ENCODE data around the gene METTL21A.

Gene METTL21A

DNA sequence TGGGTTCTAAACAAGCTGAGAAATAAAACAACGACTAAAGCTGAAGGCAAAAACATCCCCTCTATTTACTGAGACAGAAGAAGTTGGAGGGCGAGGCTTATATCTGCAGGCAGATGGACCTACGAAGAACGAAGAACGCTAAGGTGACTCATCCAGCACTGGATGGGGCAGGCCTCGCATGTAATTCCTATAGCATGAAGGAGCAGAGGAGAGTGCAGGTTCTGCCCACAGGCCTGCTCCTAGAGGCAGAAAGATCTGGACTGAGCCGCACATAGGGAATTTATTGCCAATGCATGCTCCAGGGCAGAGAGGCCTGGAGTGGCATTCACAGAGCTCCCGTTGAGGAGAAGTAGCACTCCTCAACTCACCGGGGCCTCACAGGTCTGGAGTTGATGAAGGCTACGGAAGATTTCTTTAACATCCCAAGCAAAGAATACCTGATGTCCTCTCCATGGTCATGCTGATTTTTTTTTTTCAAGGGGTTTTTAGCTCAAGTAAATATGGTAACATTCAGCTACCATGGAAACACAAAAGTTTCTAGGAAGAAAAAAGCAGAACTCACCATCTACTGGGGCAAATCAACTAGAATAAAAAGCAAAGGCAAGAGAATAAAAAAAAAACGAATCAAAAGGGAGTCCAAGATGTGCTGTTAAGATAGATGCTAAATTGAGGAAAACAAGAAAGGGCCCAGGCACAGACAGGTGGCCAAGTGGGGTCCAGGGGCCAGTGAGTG is 10.4 kb upstream of the METTL21A start:
- Histone ChIP-seq H3K27me3 (ENCODE audit: control insufficient read depth, insufficient read depth, low read length) (no peaks in the 10 kb centered on the region), H3K9ac (no peak overlapping the region), H3K9me3 (ENCODE audit: control insufficient read depth, low read length) (no peaks in the 10 kb centered on the region), H3K4me2 (ENCODE audit: low read length) (no peak overlapping the region), H3K27ac (no peak overlapping the region), H3K4me1 (no peaks in the 10 kb centered on the region), H3K36me3 (ENCODE audit: control insufficient read depth, insufficient read depth, low read length) (no peaks in the 10 kb centered on the region), H2AFZ (no peak overlapping the region), H3K4me3 (ENCODE audit: low read depth, low read length) (no peak overlapping the region), H3K79me2 (no peaks in the 10 kb centered on the region)
- TF ChIP-seq, protein P1, sequence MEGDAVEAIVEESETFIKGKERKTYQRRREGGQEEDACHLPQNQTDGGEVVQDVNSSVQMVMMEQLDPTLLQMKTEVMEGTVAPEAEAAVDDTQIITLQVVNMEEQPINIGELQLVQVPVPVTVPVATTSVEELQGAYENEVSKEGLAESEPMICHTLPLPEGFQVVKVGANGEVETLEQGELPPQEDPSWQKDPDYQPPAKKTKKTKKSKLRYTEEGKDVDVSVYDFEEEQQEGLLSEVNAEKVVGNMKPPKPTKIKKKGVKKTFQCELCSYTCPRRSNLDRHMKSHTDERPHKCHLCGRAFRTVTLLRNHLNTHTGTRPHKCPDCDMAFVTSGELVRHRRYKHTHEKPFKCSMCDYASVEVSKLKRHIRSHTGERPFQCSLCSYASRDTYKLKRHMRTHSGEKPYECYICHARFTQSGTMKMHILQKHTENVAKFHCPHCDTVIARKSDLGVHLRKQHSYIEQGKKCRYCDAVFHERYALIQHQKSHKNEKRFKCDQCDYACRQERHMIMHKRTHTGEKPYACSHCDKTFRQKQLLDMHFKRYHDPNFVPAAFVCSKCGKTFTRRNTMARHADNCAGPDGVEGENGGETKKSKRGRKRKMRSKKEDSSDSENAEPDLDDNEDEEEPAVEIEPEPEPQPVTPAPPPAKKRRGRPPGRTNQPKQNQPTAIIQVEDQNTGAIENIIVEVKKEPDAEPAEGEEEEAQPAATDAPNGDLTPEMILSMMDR (IDR thresholded peaks at IDR 0.05), result no peak

DNA sequence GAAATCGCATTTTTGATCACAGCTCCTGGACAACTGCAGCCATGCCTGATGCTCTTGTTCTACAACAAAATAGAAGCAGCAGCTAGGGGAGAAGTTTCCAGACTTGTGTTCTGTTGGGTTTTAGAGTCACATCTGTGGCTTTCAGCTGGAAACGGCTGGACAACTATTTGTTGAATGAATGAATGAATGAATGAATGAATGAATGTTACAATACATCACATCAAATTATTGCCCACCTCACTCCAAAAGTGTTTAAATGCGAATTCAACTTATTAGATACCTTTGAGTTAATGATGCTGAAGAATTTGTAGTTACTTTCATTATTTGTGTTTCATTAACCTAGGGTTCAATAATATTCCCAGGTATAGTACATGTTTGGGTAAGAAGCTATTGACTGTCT is 8.5 kb upstream of the METTL21A start:
- Histone ChIP-seq H2AFZ (peak overlapping the region; percentile 5), H3K79me2 (no peaks in the 10 kb centered on the region)
- TF ChIP-seq, protein P1 (IDR thresholded peaks at IDR 0.05), result no peak

DNA sequence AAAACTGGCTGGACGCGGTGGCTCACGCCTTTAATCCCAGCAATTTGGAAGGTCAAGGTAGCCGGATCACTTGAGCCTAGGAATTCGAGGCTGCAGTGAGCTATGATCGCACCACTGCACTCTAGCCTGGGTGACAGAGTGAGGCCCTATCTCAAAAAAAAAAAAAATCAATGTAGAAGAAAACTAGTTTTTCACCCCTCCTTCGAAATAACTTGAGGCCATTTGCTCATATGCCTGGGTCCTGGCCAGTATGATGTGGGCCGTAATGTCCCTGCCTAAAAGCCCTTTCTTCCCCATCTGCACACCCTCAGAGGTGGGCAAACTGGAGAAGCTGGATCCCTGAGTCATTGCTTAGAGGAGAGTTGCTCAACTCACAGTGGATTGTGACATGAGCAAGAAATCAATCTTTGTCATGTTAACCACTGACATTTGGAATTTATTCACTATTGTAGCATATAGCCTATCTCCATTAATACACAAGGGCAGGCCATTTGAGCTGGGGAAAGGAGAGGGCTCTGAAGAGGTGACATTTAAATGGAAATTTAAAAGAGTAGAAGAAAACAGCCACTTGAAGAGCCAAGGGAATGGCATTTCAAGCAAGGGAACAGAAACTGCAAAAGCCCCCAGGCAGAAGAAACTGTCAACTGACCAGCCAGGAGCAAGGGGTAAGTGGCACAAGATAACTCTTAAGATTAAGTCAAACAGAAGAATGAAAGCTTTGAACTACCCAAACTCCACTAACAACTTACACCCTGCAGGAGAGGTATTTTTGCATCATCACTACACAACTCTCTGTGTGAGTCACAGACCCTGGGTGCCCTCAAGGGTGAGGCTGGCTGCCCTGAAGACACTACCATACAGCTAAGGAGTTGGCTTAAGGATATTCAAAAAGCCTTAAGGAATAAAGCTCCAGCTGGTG is 7.6 kb upstream of the METTL21A start:
- H3K4me1 ChIP-seq, result no peaks in the 10 kb centered on the region
- no peaks in the 10 kb centered on the region for H3K79me2 ChIP-seq
- no peak overlapping the region for H3K27ac ChIP-seq
- no peak overlapping the region for H3K4me3 ChIP-seq (ENCODE audit: low read depth, low read length)
- no peak overlapping the region for H3K4me2 ChIP-seq (ENCODE audit: low read length)
- H2AFZ ChIP-seq, result no peak overlapping the region
- no peaks in the 10 kb centered on the region for H3K36me3 ChIP-seq (ENCODE audit: control insufficient read depth, insufficient read depth, low read length)
- no peaks in the 10 kb centered on the region for H3K27me3 ChIP-seq (ENCODE audit: control insufficient read depth, insufficient read depth, low read length)
- no peaks in the 10 kb centered on the region for H3K9me3 ChIP-seq (ENCODE audit: control insufficient read depth, low read length)
- H3K9ac ChIP-seq, result no peak overlapping the region
- TF ChIP-seq, protein P1 (IDR thresholded peaks at IDR 0.05), result no peak

More for the DNA sequence above, 8.5 kb upstream of the METTL21A start:
- Histone ChIP-seq H3K4me3 (ENCODE audit: low read depth, low read length) (no peak overlapping the region), H3K9me3 (ENCODE audit: control insufficient read depth, low read length) (no peaks in the 10 kb centered on the region), H3K9ac (no peak overlapping the region), H3K36me3 (ENCODE audit: control insufficient read depth, insufficient read depth, low read length) (no peaks in the 10 kb centered on the region), H3K4me1 (no peaks in the 10 kb centered on the region), H3K4me2 (ENCODE audit: low read length) (no peak overlapping the region), H3K27me3 (ENCODE audit: control insufficient read depth, insufficient read depth, low read length) (no peaks in the 10 kb centered on the region), H3K27ac (no peak overlapping the region)

DNA sequence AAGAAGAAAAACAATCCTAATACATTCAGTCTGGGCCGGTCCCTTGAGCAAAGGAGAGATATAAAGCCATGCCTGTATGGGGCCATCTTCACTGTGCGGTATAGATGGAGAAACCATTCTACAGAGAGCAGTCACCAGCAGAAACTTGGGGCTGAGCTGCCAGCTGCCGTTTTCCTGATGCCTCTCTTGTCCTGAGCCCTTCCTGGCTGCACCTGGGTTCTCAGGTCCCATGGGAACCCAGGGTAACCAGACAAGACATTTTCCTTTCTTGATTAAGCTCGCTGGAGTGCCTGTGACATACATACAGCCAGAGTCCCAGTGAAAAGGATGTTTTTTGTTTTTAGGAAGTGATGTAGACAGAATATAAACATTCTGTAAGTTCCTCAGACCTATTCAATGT is 5.3 kb upstream of the METTL21A start:
- Histone ChIP-seq H3K27me3 (ENCODE audit: control insufficient read depth, insufficient read depth, low read length) (no peaks in the 10 kb centered on the region), H3K9me3 (ENCODE audit: control insufficient read depth, low read length) (no peaks in the 10 kb centered on the region), H3K4me3 (ENCODE audit: low read depth, low read length) (no peak overlapping the region), H2AFZ (no peak overlapping the region), H3K36me3 (ENCODE audit: control insufficient read depth, insufficient read depth, low read length) (no peaks in the 10 kb centered on the region), H3K9ac (no peak overlapping the region), H3K27ac (no peak overlapping the region), H3K4me1 (no peaks in the 10 kb centered on the region), H3K79me2 (no peaks in the 10 kb centered on the region), H3K4me2 (ENCODE audit: low read length) (no peak overlapping the region)
- TF ChIP-seq, protein P1 (IDR thresholded peaks at IDR 0.05), result no peak

Data from parathyroid adenoma (tissue), 2 donors.